ENCODE data around the gene AGPAT4. TPM values are rescaled to one million over a fixed set of nuclear protein-coding genes. Genes with fewer than 3 reads are reported as not detected.
"Not testable (repeated sequence)": the region's sequence is repeated elsewhere in the genome, so short reads cannot be mapped to it uniquely, and the experiment has no call there.

AGPAT4 gene
- polyA plus RNA-seq, 1 donor, result 23.7 TPM

- no peak for DNase-seq
These were observed 44.8 kb downstream of the AGPAT4 start for GRCh38 chr6:161228921-161229591.

GRCh38 chr6:161228096-161228495 lies 45.8 kb downstream of the AGPAT4 start:
- DNase-seq, result no peak

GRCh38 chr6:161227004-161227960 lies 46.6 kb downstream of the AGPAT4 start:
- no peak for DNase-seq

- no peak for DNase-seq
These were observed 47.6 kb downstream of the AGPAT4 start for GRCh38 chr6:161226009-161226964.

GRCh38 chr6:161225681-161226008 lies 48.2 kb downstream of the AGPAT4 start:
- DNase-seq, result no peak

- not testable (repeated sequence) for DNase-seq
These were observed 48.7 kb downstream of the AGPAT4 start for GRCh38 chr6:161224951-161225680.

- DNase-seq, result no peak
These were observed 50.2 kb downstream of the AGPAT4 start for GRCh38 chr6:161223646-161224045.

- no peak for DNase-seq
These were observed 51.1 kb downstream of the AGPAT4 start for GRCh38 chr6:161222706-161223234.

GRCh38 chr6:161220346-161220745 lies 53.5 kb downstream of the AGPAT4 start:
- DNase-seq, result no peak

- no peak for DNase-seq
These were observed 54.2 kb downstream of the AGPAT4 start for GRCh38 chr6:161219680-161220079.

- no peak for DNase-seq
These were observed 55.6 kb downstream of the AGPAT4 start for GRCh38 chr6:161218222-161218621.

- DNase-seq, result no peak
These were observed 56.2 kb downstream of the AGPAT4 start for GRCh38 chr6:161217628-161218027.

- no peak for DNase-seq
These were observed 57.1 kb downstream of the AGPAT4 start for GRCh38 chr6:161216616-161217205.

GRCh38 chr6:161215876-161216615 lies 57.8 kb downstream of the AGPAT4 start:
- no peak for DNase-seq

GRCh38 chr6:161215193-161215592 lies 58.7 kb downstream of the AGPAT4 start:
- no peak for DNase-seq

GRCh38 chr6:161214722-161215121 lies 59.1 kb downstream of the AGPAT4 start:
- DNase-seq, result no peak

- no peak for DNase-seq
These were observed 61.0 kb downstream of the AGPAT4 start for GRCh38 chr6:161212902-161213301.

- no peak for DNase-seq
These were observed 62.4 kb downstream of the AGPAT4 start for GRCh38 chr6:161211380-161212035.

GRCh38 chr6:161210857-161211256 lies 63.0 kb downstream of the AGPAT4 start:
- no peak for DNase-seq

- no peak for DNase-seq
These were observed 66.7 kb downstream of the AGPAT4 start for GRCh38 chr6:161207200-161207599.
